Left ventricle myocardium superior (tissue), 1 donor: ENCODE data around the gene LYZL1. TPM values are rescaled to one million over a fixed set of nuclear protein-coding genes. Genes with fewer than 3 reads are reported as not detected.
"Not testable (repeated sequence)": the region's sequence is repeated elsewhere in the genome, so short reads cannot be mapped to it uniquely, and the experiment has no call there.

Source experiments
- ATAC-seq: fragments of 200-7000 bp; cut with Tn5 transposase; one replicate; pipeline ENCODE4 v1.9.1; 2020; ENCODE audit warnings: mild to moderate bottlenecking, moderate library complexity
- DNase-seq: peaks from one replicate; pipeline ENCODE4 v3.0.0-alpha.2; 2020
- intact Hi-C: fragments of 100-400 bp; cut with micrococcal nuclease; formaldehyde crosslinking; loops from one replicate; pipeline ENCODE4 v1.11.0; 2022
- total RNA-seq: library from RNA; stranded (reverse); fragmentation: NEBNext Ultra II Directional; extraction: Animal tissue kit (Norgen Biotek cat#: 25700); gene quantifications from one replicate; pipeline ENCODE4 v1.2.1, GENCODE V29; 2021
- donor health status: DM: no; HTN: yes; CAD: no; lungs with severe emphysema.

Gene LYZL1
- total RNA-seq, 1 donor from 2014 or later: not detected

- DNase-seq (peak; percentile 43), ATAC-seq (peak; percentile 87)
- intact Hi-C loops: no loop called here
These were observed 31.6 kb upstream of the LYZL1 start for GRCh38 chr10:29257106-29257783.

DNA sequence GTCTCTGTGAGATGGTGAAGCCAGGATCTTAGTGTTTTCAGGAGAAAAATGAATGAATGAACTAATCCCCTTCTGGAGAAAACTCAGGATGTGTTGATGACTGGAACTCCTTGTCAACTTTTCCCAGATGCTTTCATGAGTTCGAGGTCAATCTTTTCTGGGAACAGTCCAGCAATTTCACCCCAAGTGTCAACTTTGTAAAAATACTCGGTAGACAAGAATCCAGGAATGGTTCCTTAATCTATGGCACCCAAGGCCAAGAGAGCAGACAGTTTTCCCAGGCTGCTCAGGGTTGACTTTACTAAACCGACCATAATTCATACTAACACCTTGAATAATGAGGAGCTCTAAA lies 31.1 kb upstream of the LYZL1 start:
- no peak for ATAC-seq
- intact Hi-C loops: no loop called here

DNA sequence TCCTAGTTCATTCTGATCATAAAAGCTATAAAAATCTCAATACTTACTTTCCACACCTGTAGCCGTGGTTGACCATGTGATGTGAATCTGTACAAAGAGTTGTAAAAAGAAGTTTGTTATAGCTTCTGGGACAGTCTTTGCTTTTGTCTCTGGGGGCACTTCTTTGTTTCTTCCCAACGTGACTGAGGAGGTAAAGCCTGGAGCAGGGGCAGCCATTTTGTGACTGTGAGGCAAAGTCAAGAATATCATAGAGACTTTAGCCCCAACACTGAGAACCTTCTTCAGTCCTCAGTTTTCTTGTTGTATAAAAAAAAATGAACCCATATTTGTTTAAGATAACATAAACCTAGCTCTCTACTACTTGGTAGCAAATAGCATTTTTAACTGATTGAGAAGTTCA lies 29.4 kb upstream of the LYZL1 start:
- no peak for DNase-seq
- no peak for ATAC-seq
- intact Hi-C loops: no loop called here

More for the DNA sequence above, 31.1 kb upstream of the LYZL1 start:
- DNase-seq: no peak

GRCh38 chr10:29263506-29263905 lies 25.4 kb upstream of the LYZL1 start:
- intact Hi-C loops: no loop called here
- DNase-seq (no peak), ATAC-seq (no peak)

DNA sequence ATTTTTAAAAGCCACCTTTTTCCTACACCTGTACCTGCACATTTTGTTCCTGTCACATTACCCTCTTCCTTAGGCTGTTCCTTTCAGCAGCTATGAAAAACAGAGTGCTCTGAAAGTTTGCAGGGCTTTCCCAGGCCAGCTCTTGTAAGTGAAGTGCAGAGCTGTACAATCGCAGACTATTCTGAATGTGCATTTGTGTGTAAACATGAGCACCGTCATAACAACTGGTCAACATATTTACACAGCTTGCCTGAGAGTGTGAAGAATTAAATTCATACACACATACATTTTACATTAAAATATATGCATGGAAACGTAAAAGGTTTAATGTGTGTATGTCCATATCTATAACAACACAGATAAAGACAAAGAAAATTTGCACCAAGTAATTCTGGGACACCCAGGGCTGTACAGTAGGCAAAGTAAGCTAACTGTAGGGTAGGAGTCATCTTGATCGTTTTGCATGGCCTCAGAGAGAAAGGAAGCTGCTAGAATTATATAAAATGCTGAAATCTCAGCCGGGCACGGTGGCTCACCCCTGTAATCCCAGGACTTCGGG lies 23.6 kb upstream of the LYZL1 start:
- intact Hi-C loops: no loop called here
- DNase-seq (no peak), ATAC-seq (no peak)

GRCh38 chr10:29266641-29267040 lies 22.2 kb upstream of the LYZL1 start:
- no peak for DNase-seq
- ATAC-seq: no peak
- intact Hi-C loops: no loop called here

GRCh38 chr10:29268011-29268410 lies 20.9 kb upstream of the LYZL1 start:
- ATAC-seq (no peak), DNase-seq (no peak)
- intact Hi-C loops: no loop called here

DNA sequence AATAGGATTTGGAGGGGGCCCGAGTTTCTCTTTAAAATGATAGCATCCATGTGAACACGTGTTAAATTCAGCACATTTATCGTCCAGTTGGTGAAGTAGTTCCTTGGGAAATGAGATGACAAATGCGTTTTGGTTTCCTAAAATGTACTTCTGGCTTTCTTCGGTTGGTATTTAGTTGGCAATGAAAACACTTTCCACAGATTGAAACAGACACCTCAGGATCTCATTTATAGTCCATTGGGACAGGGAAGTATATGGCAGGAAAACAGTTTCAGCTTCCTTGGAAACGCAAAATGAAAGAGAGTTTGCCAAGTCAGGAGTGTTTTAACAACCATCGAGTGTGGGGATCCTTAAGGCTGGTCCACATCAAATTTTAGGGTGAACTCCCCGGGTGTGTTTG lies 19.4 kb upstream of the LYZL1 start:
- no peak for ATAC-seq
- no peak for DNase-seq
- intact Hi-C loops: no loop called here

- intact Hi-C loops: no loop called here
- DNase-seq (no peak), ATAC-seq (no peak)
These were observed 18.0 kb upstream of the LYZL1 start for GRCh38 chr10:29270883-29271282.

DNA sequence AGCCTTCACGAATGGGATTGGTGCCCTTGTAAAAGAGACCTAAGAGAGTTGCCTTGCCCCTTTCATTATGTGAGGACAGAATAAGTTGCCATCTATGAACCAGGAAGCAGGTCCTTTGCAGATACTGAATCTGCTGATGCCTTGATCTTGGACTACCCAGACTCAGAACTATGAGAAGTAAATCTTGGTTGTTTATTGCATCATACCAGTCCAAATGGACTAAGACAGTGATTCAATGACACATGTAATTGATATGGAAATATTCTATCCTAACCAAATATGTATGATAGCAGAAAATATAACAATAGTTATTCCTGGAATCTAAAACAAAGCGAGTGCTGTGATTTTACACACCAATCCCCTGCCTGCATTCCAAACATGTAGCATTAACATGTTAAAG lies 17.0 kb upstream of the LYZL1 start:
- DNase-seq (no peak), ATAC-seq (no peak)
- intact Hi-C loops: no loop called here

GRCh38 chr10:29273478-29273877 lies 15.4 kb upstream of the LYZL1 start:
- ATAC-seq (no peak), DNase-seq (no peak)
- intact Hi-C loops: no loop called here

DNA sequence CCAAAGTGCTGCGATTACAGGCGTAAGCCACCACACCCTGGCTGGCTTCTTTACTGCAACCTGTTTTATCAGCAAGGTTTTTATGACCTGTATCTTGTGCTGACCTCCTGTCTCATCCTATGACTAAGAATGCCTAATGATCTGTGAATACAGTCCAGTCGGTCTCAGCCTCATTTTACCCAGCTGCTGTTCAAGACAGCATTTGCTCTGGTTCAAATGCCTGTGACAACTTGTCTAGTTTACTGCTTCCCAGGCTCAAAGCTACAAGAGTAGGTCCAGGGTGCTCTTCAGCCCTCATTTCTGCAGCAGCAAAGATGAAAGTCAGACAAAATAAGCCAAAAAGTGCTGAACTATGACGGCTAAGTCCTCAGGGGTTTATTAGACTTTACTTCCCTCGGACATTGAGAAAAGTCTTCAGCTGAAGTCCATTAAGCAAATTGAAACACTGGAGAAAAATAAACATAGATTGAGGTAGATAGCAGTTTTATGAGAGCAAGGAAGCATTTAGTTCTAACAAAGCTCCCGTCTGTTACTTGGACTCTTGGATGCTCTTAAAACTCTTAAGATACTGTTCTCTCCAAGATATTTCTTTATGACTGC lies 12.5 kb upstream of the LYZL1 start:
- DNase-seq (no peak), ATAC-seq (no peak)
- intact Hi-C loops: no loop called here

GRCh38 chr10:29277296-29277695 lies 11.6 kb upstream of the LYZL1 start:
- DNase-seq (no peak), ATAC-seq (no peak)
- intact Hi-C loops: no loop called here

GRCh38 chr10:29279779-29280487 lies 8.9 kb upstream of the LYZL1 start:
- no peak for ATAC-seq
- intact Hi-C loops: no loop called here
- no peak for DNase-seq

- ATAC-seq: no peak
- intact Hi-C loops: no loop called here
- no peak for DNase-seq
These were observed 8.4 kb upstream of the LYZL1 start for GRCh38 chr10:29280488-29280840.

DNA sequence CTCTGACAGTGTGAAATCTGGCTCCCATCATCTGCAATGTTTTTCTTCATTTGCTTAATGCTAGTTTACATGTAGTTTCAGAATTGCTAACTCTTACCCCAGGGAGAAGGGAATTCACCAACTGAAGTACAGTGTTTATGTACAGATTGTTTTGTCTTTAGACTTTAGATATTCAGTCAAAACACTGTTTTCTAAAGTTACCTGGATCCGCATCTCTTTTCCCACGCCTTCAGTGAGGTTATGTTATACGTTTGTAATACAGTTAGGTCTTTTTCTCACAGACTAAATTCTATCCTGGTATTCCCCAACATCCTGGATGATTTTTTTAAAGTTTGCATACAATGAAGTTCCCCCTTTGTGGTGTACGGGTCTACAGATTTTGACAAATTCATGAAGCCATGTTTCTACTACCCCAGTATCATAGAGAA lies 3.2 kb upstream of the LYZL1 start:
- ATAC-seq (no peak), DNase-seq (no peak)

DNA sequence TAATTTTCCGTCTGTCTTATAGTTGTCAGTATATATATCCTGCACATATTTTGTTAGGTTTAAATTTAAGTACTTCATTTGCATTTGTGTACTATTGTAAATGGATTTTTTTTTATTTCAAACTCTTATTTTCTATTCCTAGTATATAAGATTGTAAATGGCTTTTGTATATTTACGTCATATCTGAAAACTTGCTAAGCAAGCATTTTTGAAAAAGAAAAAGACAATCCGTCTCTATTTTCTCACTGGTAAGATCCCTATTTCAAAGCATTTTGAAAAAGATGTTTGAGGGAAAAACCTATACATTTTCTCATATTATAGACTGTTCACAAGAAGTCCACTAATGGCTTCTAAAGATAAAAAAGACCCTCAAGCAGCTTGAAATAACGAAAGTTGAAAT lies 1.2 kb upstream of the LYZL1 start:
- ATAC-seq (no peak), DNase-seq (no peak)
- intact Hi-C loops: no loop called here

More for the DNA sequence above, 3.2 kb upstream of the LYZL1 start:
- intact Hi-C loops: no loop called here

GRCh38 chr10:29291561-29291960 lies 2.7 kb downstream of the LYZL1 start:
- intact Hi-C loops: not testable (repeated sequence)

GRCh38 chr10:29292406-29292805 lies 3.5 kb downstream of the LYZL1 start:
- DNase-seq, ATAC-seq, intact Hi-C loops: not testable (repeated sequence)

More at GRCh38 chr10:29291561-29291960, 2.7 kb downstream of the LYZL1 start:
- not testable (repeated sequence) for DNase-seq, ATAC-seq

DNA sequence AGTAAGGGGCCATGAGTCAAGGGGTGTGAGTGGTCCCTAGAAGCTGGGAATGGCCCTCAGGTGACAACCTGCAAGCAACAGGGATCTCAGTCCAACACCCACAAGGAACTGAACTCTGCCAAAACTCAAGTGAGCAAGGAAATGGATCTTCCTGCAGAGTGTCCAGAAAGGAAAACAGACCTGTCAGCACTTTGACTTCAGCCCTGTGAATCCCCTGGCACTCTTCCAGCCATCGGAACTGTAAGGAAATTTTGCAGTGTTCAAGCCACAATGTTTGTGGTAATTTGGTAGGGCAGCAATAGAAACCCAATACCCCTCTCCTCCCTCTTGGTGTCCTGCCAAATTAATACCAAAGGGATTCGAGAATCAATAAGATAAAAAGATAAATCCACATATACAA lies 6.9 kb downstream of the LYZL1 start:
- ATAC-seq: no peak
- intact Hi-C loops: no loop called here
- no peak for DNase-seq
